22Rv1 (cell line): ENCODE data around the gene MYO15B.

Source experiments
- CTCF ChIP-seq: fragments of 450-650 bp; IDR thresholded peaks from 2 replicates; pipeline ENCODE4 v1.5.1; 2017; ENCODE audit warnings: mild to moderate bottlenecking
- ZFX ChIP-seq: fragments of 450-650 bp; IDR thresholded peaks from 2 replicates; pipeline ENCODE4 v1.6.1; 2017; ENCODE audit warnings: antibody characterized with exemption, borderline replicate concordance

GRCh38 chr17:75584849-75585175, 2.8 kb upstream of the MYO15B start:
- TF ChIP-seq CTCF (no peak), ZFX (no peak)
